ENCODE measurements around the gene GMPR.

DNA sequence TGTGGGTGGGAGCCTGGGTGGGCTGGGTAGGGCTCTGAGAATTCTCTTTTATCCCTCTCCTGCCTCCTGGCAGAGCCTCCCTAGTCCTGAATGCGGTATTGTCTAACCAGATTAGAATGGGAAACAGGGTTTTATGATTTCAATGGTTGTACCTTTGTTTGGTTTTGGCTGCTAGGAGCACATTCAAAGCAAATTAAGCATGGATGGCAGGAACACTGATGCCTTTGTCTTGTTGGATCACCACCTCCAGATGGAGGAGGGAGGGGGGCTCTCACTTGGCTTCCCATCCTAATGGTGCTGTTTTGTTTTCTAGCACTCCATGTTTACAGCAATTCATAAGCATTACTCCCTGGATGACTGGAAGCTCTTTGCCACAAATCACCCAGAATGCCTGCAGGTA lies 11.6 kb downstream of the GMPR start:
- TF ChIP-seq, protein P1, sequence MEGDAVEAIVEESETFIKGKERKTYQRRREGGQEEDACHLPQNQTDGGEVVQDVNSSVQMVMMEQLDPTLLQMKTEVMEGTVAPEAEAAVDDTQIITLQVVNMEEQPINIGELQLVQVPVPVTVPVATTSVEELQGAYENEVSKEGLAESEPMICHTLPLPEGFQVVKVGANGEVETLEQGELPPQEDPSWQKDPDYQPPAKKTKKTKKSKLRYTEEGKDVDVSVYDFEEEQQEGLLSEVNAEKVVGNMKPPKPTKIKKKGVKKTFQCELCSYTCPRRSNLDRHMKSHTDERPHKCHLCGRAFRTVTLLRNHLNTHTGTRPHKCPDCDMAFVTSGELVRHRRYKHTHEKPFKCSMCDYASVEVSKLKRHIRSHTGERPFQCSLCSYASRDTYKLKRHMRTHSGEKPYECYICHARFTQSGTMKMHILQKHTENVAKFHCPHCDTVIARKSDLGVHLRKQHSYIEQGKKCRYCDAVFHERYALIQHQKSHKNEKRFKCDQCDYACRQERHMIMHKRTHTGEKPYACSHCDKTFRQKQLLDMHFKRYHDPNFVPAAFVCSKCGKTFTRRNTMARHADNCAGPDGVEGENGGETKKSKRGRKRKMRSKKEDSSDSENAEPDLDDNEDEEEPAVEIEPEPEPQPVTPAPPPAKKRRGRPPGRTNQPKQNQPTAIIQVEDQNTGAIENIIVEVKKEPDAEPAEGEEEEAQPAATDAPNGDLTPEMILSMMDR (IDR thresholded peaks at IDR 0.05): no peak
- no peak for TF ChIP-seq POLR2A (IDR thresholded peaks at IDR 0.05)

Data from adrenal gland (tissue), 5 donors.